H9 (cell line): Measurements from ENCODE around the gene GPR141. TPM values are rescaled to one million over a fixed set of nuclear protein-coding genes. Genes with fewer than 3 reads are reported as not detected.

ENCODE experiments used
- DNase-seq: peaks from one replicate; pipeline ENCODE4 v3.0.0-alpha.2; 2017
- H2AFZ ChIP-seq: one replicate; pipeline ENCODE4 v1.6.1; 2013; ENCODE audit warnings: mild to moderate bottlenecking, low read length, control low read depth, moderate library complexity
- H2AK5ac ChIP-seq: 2 replicates; pipeline ENCODE4 v1.6.1; 2013; ENCODE audit warnings: low read length, control low read depth, mixed read lengths; ENCODE audit not compliant: insufficient read length
- H2BK120ac ChIP-seq: one replicate; pipeline ENCODE4 v1.6.1; 2013; ENCODE audit warnings: low read depth, mild to moderate bottlenecking, low read length, control low read depth, inconsistent platforms; ENCODE audit not compliant: poor library complexity, severe bottlenecking
- H2BK12ac ChIP-seq: 2 replicates; pipeline ENCODE4 v1.6.1; 2013; ENCODE audit warnings: low read length, control low read depth, mixed read lengths, low read depth; ENCODE audit not compliant: insufficient read length
- H2BK15ac ChIP-seq: 2 replicates; pipeline ENCODE4 v1.6.1; 2013; ENCODE audit warnings: low read depth, low read length, control low read depth
- H2BK20ac ChIP-seq: one replicate; pipeline ENCODE4 v1.6.1; 2013; ENCODE audit warnings: low read depth, mild to moderate bottlenecking, low read length, control low read depth, inconsistent platforms; ENCODE audit not compliant: poor library complexity, severe bottlenecking
- H2BK5ac ChIP-seq: 2 replicates; pipeline ENCODE4 v1.6.1; 2013; ENCODE audit warnings: low read length, control low read depth, mixed read lengths; ENCODE audit not compliant: insufficient read length
- H3K14ac ChIP-seq: 2 replicates; pipeline ENCODE4 v1.6.1; 2013; ENCODE audit warnings: low read length, control low read depth; ENCODE audit not compliant: insufficient read depth
- H3K18ac ChIP-seq: 2 replicates; pipeline ENCODE4 v1.6.1; 2013; ENCODE audit warnings: low read depth, mild to moderate bottlenecking, mixed read lengths, low read length, control low read depth; ENCODE audit not compliant: insufficient read length
- H3K23ac ChIP-seq: 2 replicates; pipeline ENCODE4 v1.6.1; 2013; ENCODE audit warnings: low read length, control low read depth, mixed read lengths, low read depth; ENCODE audit not compliant: insufficient read length
- H3K23me2 ChIP-seq: 2 replicates; pipeline ENCODE4 v1.6.1; 2013; ENCODE audit warnings: low read depth, mild to moderate bottlenecking, mixed read lengths, low read length, control low read depth; ENCODE audit not compliant: insufficient read length, poor library complexity, severe bottlenecking
- H3K27ac ChIP-seq: 2 replicates; pipeline ENCODE4 v1.5.1; 2013; ENCODE audit warnings: low read length, control low read depth, mixed read lengths, low read depth; ENCODE audit not compliant: insufficient read length
- H3K27me3 ChIP-seq: 2 replicates; pipeline ENCODE4 v1.6.1; 2013; ENCODE audit warnings: low read length, control low read depth, inconsistent platforms; ENCODE audit not compliant: insufficient read depth
- H3K4ac ChIP-seq: 2 replicates; pipeline ENCODE4 v1.6.1; 2013; ENCODE audit warnings: low read depth, mild to moderate bottlenecking, control low read depth, inconsistent platforms, low read length, moderate library complexity
- H3K4me1 ChIP-seq: 2 replicates; pipeline ENCODE4 v1.6.1; 2013; ENCODE audit warnings: low read length, control low read depth, inconsistent platforms; ENCODE audit not compliant: insufficient read depth
- H3K4me2 ChIP-seq: 2 replicates; pipeline ENCODE4 v1.6.1; 2013; ENCODE audit warnings: low read length, control low read depth, mixed read lengths; ENCODE audit not compliant: insufficient read length, insufficient read depth
- H3K56ac ChIP-seq: 2 replicates; pipeline ENCODE4 v1.6.1; 2013; ENCODE audit warnings: low read depth, mild to moderate bottlenecking, mixed read lengths, low read length, control low read depth; ENCODE audit not compliant: insufficient read length
- H3K79me1 ChIP-seq: 2 replicates; pipeline ENCODE4 v1.6.1; 2013; ENCODE audit warnings: low read depth, mild to moderate bottlenecking, moderate library complexity, low read length, control low read depth, inconsistent platforms; ENCODE audit not compliant: insufficient read depth, poor library complexity, severe bottlenecking
- H3K79me2 ChIP-seq: 2 replicates; pipeline ENCODE4 v1.6.1; 2013; ENCODE audit warnings: low read length, control low read depth, inconsistent platforms; ENCODE audit not compliant: insufficient read depth
- H3K9ac ChIP-seq: 2 replicates; pipeline ENCODE4 v1.6.1; 2013; ENCODE audit warnings: low read length, control low read depth, mixed read lengths; ENCODE audit not compliant: insufficient read length; ENCODE audit errors: extremely low read depth
- H3K9me3 ChIP-seq: one replicate; pipeline ENCODE4 v1.6.1; 2013; ENCODE audit warnings: low read depth, low read length, inconsistent platforms; ENCODE audit not compliant: control insufficient read depth
- H3T11ph ChIP-seq: one replicate; pipeline ENCODE4 v1.6.1; 2013; ENCODE audit warnings: mild to moderate bottlenecking, low read length, control low read depth, inconsistent platforms
- H4K20me1 ChIP-seq: one replicate; pipeline ENCODE4 v1.6.1; 2013; ENCODE audit not compliant: control insufficient read depth, insufficient read length, insufficient read depth
- H4K5ac ChIP-seq: 2 replicates; pipeline ENCODE4 v1.6.1; 2013; ENCODE audit warnings: low read depth, mild to moderate bottlenecking, mixed read lengths, low read length, control low read depth; ENCODE audit not compliant: insufficient read length
- H4K8ac ChIP-seq: replicated peaks from 2 replicates; pipeline ENCODE4 v1.6.1; 2013; ENCODE audit warnings: low read length, control low read depth, mixed read lengths, low read depth; ENCODE audit not compliant: insufficient read length
- H4K91ac ChIP-seq: 2 replicates; pipeline ENCODE4 v1.6.1; 2013; ENCODE audit warnings: low read depth, mild to moderate bottlenecking, moderate library complexity, mixed read lengths, low read length, control low read depth; ENCODE audit not compliant: insufficient read length
- H3K27ac Mint-ChIP-seq, 3 experiments: 2 replicates in 2 of 3; 3 replicates in 1 of 3; pipeline ENCODE4 v1.8.0; 2020 to 2021; ENCODE audit warnings: mixed read lengths in 3 of 3, mild to moderate bottlenecking in 1 of 3, moderate library complexity in 1 of 3
- H3K27me3 Mint-ChIP-seq: 2 replicates; pipeline ENCODE4 v1.8.0; 2021; ENCODE audit warnings: low read depth, mild to moderate bottlenecking, moderate library complexity, mixed read lengths
- H3K36me3 Mint-ChIP-seq, 3 experiments: 2 replicates in 2 of 3; 3 replicates in 1 of 3; pipeline ENCODE4 v1.8.0; 2020 to 2021; ENCODE audit warnings: low read depth in 3 of 3, mixed read lengths in 3 of 3; ENCODE audit not compliant: insufficient read depth in 1 of 3
- H3K4me1 Mint-ChIP-seq, 2 experiments: 2 replicates each; pipeline ENCODE4 v1.8.0; 2020; ENCODE audit warnings: mixed read lengths in 2 of 2
- H3K4me3 Mint-ChIP-seq, 2 experiments: 2 replicates in 1 of 2; 3 replicates in 1 of 2; pipeline ENCODE4 v1.8.0; 2020 to 2021; ENCODE audit warnings: mild to moderate bottlenecking in 2 of 2, mixed read lengths in 2 of 2, moderate library complexity in 1 of 2
- H3K9me3 Mint-ChIP-seq, 2 experiments: 2 replicates in 1 of 2; 3 replicates in 1 of 2; pipeline ENCODE4 v1.8.0; 2020; ENCODE audit warnings: mild to moderate bottlenecking in 2 of 2, mixed read lengths in 2 of 2, moderate library complexity in 1 of 2
- WGBS: extraction: QIAGEN DNeasy Blood & Tissue Kit; methylation state at CpG from one replicate; pipeline ENCODE4 v1.1.7; 2013; ENCODE audit warnings: missing lambda C conversion rate, low lambda C conversion rate, mixed read lengths; ENCODE audit not compliant: insufficient read length; ENCODE audit errors: extremely low coverage; 5-methylcytosine and 5-hydroxymethylcytosine counted together
- total RNA-seq: library from RNA; stranded (reverse); gene quantifications from 2 replicates; pipeline ENCODE4 v1.2.1, GENCODE V29; 2021
- TF ChIP-seq, protein P1 (sequence below): fragments of 200-600 bp; sonication (generic); conservative IDR thresholded peaks from 3 replicates; pipeline ENCODE4 v1.8.0; 2021; ENCODE audit warnings: antibody characterized with exemption, mild to moderate bottlenecking

Gene GPR141
- total RNA-seq, 1 experiment from 2014 or later, result 0.50 TPM

DNA sequence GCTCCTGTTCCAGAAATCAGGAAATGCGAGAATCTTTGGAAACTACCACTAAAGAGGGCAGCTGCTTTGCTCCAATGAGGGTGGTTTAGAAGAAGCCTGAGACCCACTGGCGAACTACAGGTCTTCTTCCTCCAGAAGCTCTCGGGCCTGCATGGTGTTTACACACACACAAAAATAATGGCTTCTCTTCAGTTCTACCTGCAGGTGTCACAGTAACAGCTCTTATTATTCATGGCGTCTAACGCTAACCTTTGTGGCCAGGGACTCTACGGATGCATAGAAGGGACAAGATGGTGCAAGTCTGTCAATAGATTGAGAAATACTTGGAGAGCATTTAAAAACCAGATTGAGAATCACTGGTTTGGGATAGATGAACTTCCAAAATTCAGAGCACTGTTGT lies 22.4 kb downstream of the GPR141 start:
- Mint-ChIP-seq H3K27me3 (no peaks in the 10 kb centered on the region), H3K4me3 (no peak overlapping the region), H3K4me1 (peaks cover 42 to 53% of the 10 kb centered on the region in 2 experiments), H3K36me3 (no peaks in the 10 kb centered on the region), H3K27ac (peak overlapping the region; percentile 1 to 44 (median 37); a peak in 4 of 7 replicates), H3K9me3 (no peaks in the 10 kb centered on the region)
- Histone ChIP-seq H4K91ac (no peak overlapping the region), H3K4ac (no peak overlapping the region), H4K5ac (no peak overlapping the region), H2BK20ac (peak overlapping the region; percentile 60), H4K20me1 (no peaks in the 10 kb centered on the region), H3K27me3 (no peaks in the 10 kb centered on the region), H3K4me2 (no peak overlapping the region), H3K4me1 (peaks cover 8% of the 10 kb centered on the region), H2BK15ac (no peak overlapping the region), H3K18ac (no peak overlapping the region), H2AK5ac (no peak overlapping the region), H3K23me2 (no peaks in the 10 kb centered on the region), H3K14ac (no peak overlapping the region), H3K23ac (no peak overlapping the region), H3K9ac (no peak overlapping the region), H2BK5ac (no peak overlapping the region), H2BK120ac (no peak overlapping the region), H3K56ac (no peak overlapping the region), H3T11ph (no peak overlapping the region), H3K27ac (no peak overlapping the region), H3K9me3 (no peaks in the 10 kb centered on the region), H3K79me1 (no peaks in the 10 kb centered on the region), H3K79me2 (no peaks in the 10 kb centered on the region), H2BK12ac (no peak overlapping the region), H4K8ac (no peak overlapping the region), H2AFZ (no peak overlapping the region)
- DNase-seq, result no peak
- WGBS, result no CpG with 5 or more reads among the region's 6 CpGs
- TF ChIP-seq, protein P1, sequence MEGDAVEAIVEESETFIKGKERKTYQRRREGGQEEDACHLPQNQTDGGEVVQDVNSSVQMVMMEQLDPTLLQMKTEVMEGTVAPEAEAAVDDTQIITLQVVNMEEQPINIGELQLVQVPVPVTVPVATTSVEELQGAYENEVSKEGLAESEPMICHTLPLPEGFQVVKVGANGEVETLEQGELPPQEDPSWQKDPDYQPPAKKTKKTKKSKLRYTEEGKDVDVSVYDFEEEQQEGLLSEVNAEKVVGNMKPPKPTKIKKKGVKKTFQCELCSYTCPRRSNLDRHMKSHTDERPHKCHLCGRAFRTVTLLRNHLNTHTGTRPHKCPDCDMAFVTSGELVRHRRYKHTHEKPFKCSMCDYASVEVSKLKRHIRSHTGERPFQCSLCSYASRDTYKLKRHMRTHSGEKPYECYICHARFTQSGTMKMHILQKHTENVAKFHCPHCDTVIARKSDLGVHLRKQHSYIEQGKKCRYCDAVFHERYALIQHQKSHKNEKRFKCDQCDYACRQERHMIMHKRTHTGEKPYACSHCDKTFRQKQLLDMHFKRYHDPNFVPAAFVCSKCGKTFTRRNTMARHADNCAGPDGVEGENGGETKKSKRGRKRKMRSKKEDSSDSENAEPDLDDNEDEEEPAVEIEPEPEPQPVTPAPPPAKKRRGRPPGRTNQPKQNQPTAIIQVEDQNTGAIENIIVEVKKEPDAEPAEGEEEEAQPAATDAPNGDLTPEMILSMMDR, result no peak
